Duodenal mucosa (tissue), 2 donors: ENCODE results near the gene RHEX.

Source experiments
- H3K27ac ChIP-seq: one replicate; pipeline ENCODE4 v1.7.0; 2013; ENCODE audit warnings: low read depth, low read length
- H3K27me3 ChIP-seq, 2 donors: one replicate each; pipeline ENCODE4 v1.7.0; 2013; ENCODE audit warnings: low read length in 2 of 2, control low read depth in 1 of 2; ENCODE audit not compliant: insufficient read depth in 2 of 2, control insufficient read depth in 1 of 2
- H3K36me3 ChIP-seq, 2 donors: one replicate each; pipeline ENCODE4 v1.7.0; 2013; ENCODE audit warnings: low read length in 2 of 2, control low read depth in 1 of 2; ENCODE audit not compliant: insufficient read depth in 2 of 2, control insufficient read depth in 1 of 2
- H3K4me1 ChIP-seq, 2 donors: one replicate each; pipeline ENCODE4 v1.7.0; 2013; ENCODE audit warnings: low read length in 2 of 2, control low read depth in 1 of 2; ENCODE audit not compliant: insufficient read depth in 2 of 2, control insufficient read depth in 1 of 2
- H3K4me3 ChIP-seq, 2 donors: one replicate each; pipeline ENCODE4 v1.7.0; 2013; ENCODE audit warnings: low read length in 2 of 2, low read depth in 1 of 2
- H3K9ac ChIP-seq, 2 donors: one replicate each; pipeline ENCODE4 v1.7.0; 2013; ENCODE audit warnings: low read length in 2 of 2, low read depth in 1 of 2
- H3K9me3 ChIP-seq, 2 donors: one replicate each; pipeline ENCODE4 v1.7.0; 2013; ENCODE audit warnings: low read length in 2 of 2, control low read depth in 1 of 2; ENCODE audit not compliant: control insufficient read depth in 1 of 2

Gene RHEX

GRCh38 chr1:206131037-206131436 is 78.1 kb downstream of the RHEX start:
- Histone ChIP-seq H3K27ac (no peak overlapping the region), H3K36me3 (no peaks in the 10 kb centered on the region), H3K9ac (no peak overlapping the region), H3K4me3 (no peak overlapping the region), H3K9me3 (no peaks in the 10 kb centered on the region), H3K4me1 (peaks cover 8 to 10% of the 10 kb centered on the region in 2 donors), H3K27me3 (peaks cover 0 to 7% of the 10 kb centered on the region in 2 donors)

GRCh38 chr1:206133751-206134415 is 80.9 kb downstream of the RHEX start:
- Histone ChIP-seq H3K27ac (no peak overlapping the region), H3K4me3 (no peak overlapping the region), H3K9ac (no peak overlapping the region), H3K9me3 (no peaks in the 10 kb centered on the region), H3K4me1 (peaks cover 8 to 10% of the 10 kb centered on the region in 2 donors), H3K27me3 (peaks cover 0 to 3% of the 10 kb centered on the region in 2 donors), H3K36me3 (no peaks in the 10 kb centered on the region)

- H3K27me3 ChIP-seq: peaks cover 0 to 5% of the 10 kb centered on the region in 2 donors
- H3K36me3 ChIP-seq: no peaks in the 10 kb centered on the region
- no peak overlapping the region for H3K9ac ChIP-seq
- no peak overlapping the region for H3K4me3 ChIP-seq
- no peak overlapping the region for H3K27ac ChIP-seq
- no peaks in the 10 kb centered on the region for H3K9me3 ChIP-seq
- H3K4me1 ChIP-seq: peaks cover 8 to 10% of the 10 kb centered on the region in 2 donors
Measured at GRCh38 chr1:206135248-206135647, 82.3 kb downstream of the RHEX start.

GRCh38 chr1:206136241-206136640 is 83.3 kb downstream of the RHEX start:
- Histone ChIP-seq H3K4me1 (peaks cover 8 to 10% of the 10 kb centered on the region in 2 donors), H3K4me3 (no peak overlapping the region)

GRCh38 chr1:206142011-206142410 is 89.0 kb downstream of the RHEX start:
- Histone ChIP-seq H3K27ac (no peak overlapping the region), H3K9me3 (no peaks in the 10 kb centered on the region), H3K9ac (no peak overlapping the region), H3K4me3 (no peak overlapping the region), H3K27me3 (peaks cover 4 to 5% of the 10 kb centered on the region in 2 donors), H3K4me1 (peaks cover 7 to 14% of the 10 kb centered on the region in 2 donors), H3K36me3 (no peaks in the 10 kb centered on the region)

More at GRCh38 chr1:206136241-206136640, 83.3 kb downstream of the RHEX start:
- no peaks in the 10 kb centered on the region for H3K36me3 ChIP-seq
- H3K27me3 ChIP-seq: peaks cover 4 to 5% of the 10 kb centered on the region in 2 donors
- no peak overlapping the region for H3K9ac ChIP-seq
- no peaks in the 10 kb centered on the region for H3K9me3 ChIP-seq
- no peak overlapping the region for H3K27ac ChIP-seq

- H3K4me1 ChIP-seq: peaks cover 7 to 14% of the 10 kb centered on the region in 2 donors
- peaks cover 4 to 5% of the 10 kb centered on the region in 2 donors for H3K27me3 ChIP-seq
- H3K27ac ChIP-seq: no peak overlapping the region
- H3K4me3 ChIP-seq: no peak overlapping the region
- H3K36me3 ChIP-seq: no peaks in the 10 kb centered on the region
- H3K9me3 ChIP-seq: no peaks in the 10 kb centered on the region
- no peak overlapping the region for H3K9ac ChIP-seq
Measured at GRCh38 chr1:206142770-206143169, 89.8 kb downstream of the RHEX start.

GRCh38 chr1:206143537-206144172 is 90.7 kb downstream of the RHEX start:
- peaks cover 7 to 14% of the 10 kb centered on the region in 2 donors for H3K4me1 ChIP-seq
- no peaks in the 10 kb centered on the region for H3K9me3 ChIP-seq
- no peak overlapping the region for H3K27ac ChIP-seq
- H3K9ac ChIP-seq: no peak overlapping the region
- H3K36me3 ChIP-seq: no peaks in the 10 kb centered on the region
- no peak overlapping the region for H3K4me3 ChIP-seq
- peaks cover 4 to 5% of the 10 kb centered on the region in 2 donors for H3K27me3 ChIP-seq

GRCh38 chr1:206144605-206145004 is 91.6 kb downstream of the RHEX start:
- H3K9ac ChIP-seq: no peak overlapping the region
- no peak overlapping the region for H3K4me3 ChIP-seq
- H3K9me3 ChIP-seq: no peaks in the 10 kb centered on the region
- H3K27ac ChIP-seq: no peak overlapping the region
- peaks cover 4 to 5% of the 10 kb centered on the region in 2 donors for H3K27me3 ChIP-seq
- H3K4me1 ChIP-seq: peaks cover 7 to 14% of the 10 kb centered on the region in 2 donors
- H3K36me3 ChIP-seq: no peaks in the 10 kb centered on the region

- Histone ChIP-seq H3K9ac (no peak overlapping the region), H3K4me3 (no peak overlapping the region), H3K27me3 (no peaks in the 10 kb centered on the region), H3K4me1 (peaks cover 7 to 14% of the 10 kb centered on the region in 2 donors), H3K36me3 (no peaks in the 10 kb centered on the region), H3K9me3 (no peaks in the 10 kb centered on the region), H3K27ac (no peak overlapping the region)
Measured at GRCh38 chr1:206145771-206146290, 92.9 kb downstream of the RHEX start.
